ENCODE measurements around the gene RAPGEF5.

Gene RAPGEF5

DNA sequence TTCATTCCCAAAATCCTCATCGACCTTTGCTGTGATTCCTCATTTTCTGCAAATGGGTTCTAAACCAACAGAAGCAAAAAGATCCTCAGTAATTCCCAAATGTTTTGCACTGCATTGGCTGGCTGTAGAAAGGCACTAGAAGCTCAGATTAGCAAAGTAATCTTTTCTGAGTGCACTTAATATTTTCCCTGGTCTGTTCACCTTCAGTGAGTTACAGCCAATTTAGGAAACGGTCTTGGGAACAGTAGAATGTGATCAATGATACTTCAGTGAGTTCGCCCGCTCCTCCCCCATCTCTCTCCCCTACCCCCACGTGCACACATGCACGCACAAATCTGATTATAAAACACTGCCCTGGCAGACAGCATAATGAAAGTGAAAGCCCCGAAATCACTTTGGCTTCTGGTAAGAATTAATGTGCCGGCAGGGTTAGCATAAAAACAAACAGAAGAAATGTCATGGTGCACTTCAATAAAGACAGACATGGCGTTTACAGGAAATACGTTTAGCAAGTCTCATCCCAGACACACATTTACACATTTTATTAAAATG is 209.9 kb downstream of the RAPGEF5 start:
- no peak overlapping the region for H3K14ac ChIP-seq (ENCODE audit: low read length)
- no peak overlapping the region for H2AFZ ChIP-seq (ENCODE audit: insufficient read depth, low read length, poor library complexity)
- H3K27me3 ChIP-seq (ENCODE audit: insufficient read depth, low read length), result no peaks in the 10 kb centered on the region
- no peak overlapping the region for H2AK5ac ChIP-seq (ENCODE audit: low read length)
- H3K9ac ChIP-seq (ENCODE audit: low read length), result no peak overlapping the region
- no peaks in the 10 kb centered on the region for H3K79me1 ChIP-seq (ENCODE audit: low read length)
- DNase-seq, result no peak
- H4K8ac ChIP-seq (ENCODE audit: low read depth, low read length), result no peak overlapping the region
- H3K9me3 ChIP-seq (ENCODE audit: insufficient read depth, low read depth, low read length), result no peaks in the 10 kb centered on the region
- H3K18ac ChIP-seq (ENCODE audit: low read length), result no peak overlapping the region
- H3K4me2 ChIP-seq (ENCODE audit: low read length), result no peak overlapping the region
- H2BK5ac ChIP-seq (ENCODE audit: low read depth, low read length, poor library complexity), result no peak overlapping the region
- no peak overlapping the region for H3K4me3 ChIP-seq (ENCODE audit: low read depth, low read length)
- H3K4ac ChIP-seq (ENCODE audit: low read depth, low read length), result no peak overlapping the region
- H3K27ac ChIP-seq (ENCODE audit: low read depth, low read length), result no peak overlapping the region
- H3K36me3 ChIP-seq (ENCODE audit: control insufficient read depth in 1 of 2, insufficient read depth in 2 of 2, low read length in 2 of 2), result peaks cover 0 to 3% of the 10 kb centered on the region in 2 experiments
- WGBS (ENCODE audit: extremely low coverage, insufficient coverage, insufficient read length), result no CpG with 5 or more reads among the region's 10 CpGs
- H3K4me1 ChIP-seq (ENCODE audit: control insufficient read depth in 1 of 2, insufficient read depth in 2 of 2, low read length in 2 of 2), result peaks cover 0 to 6% of the 10 kb centered on the region in 2 experiments
- H2BK12ac ChIP-seq (ENCODE audit: low read length), result no peak overlapping the region
- H4K91ac ChIP-seq (ENCODE audit: low read depth, low read length), result no peak overlapping the region
- no peak overlapping the region for H4K12ac ChIP-seq (ENCODE audit: low read depth, low read length)
- H2BK120ac ChIP-seq (ENCODE audit: insufficient read depth, low read length, poor library complexity), result no peak overlapping the region
- H3K23ac ChIP-seq (ENCODE audit: low read length), result no peak overlapping the region
- no peaks in the 10 kb centered on the region for H3K79me2 ChIP-seq (ENCODE audit: control insufficient read depth, insufficient read depth, low read length, poor library complexity)

DNA sequence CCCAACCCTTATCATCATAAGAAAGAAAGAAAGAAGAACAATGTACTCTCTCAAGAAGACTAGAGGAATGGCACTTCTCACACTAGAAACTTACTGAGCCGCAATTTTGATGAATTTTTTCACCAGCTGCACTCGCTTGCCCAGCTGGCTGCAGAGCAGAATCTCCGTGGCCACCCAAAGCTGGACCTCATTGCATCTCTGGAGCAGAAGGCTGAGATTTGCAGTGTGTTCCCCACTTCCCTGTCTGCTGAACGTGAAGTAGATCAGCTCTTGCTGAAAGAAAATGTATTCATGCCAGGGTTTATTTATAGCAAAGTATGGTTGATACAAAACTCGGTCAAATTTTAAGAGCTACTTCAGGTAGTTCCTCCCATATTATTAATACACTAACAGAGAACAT is 212.0 kb downstream of the RAPGEF5 start:
- no peak overlapping the region for H3K23ac ChIP-seq (ENCODE audit: low read length)
- H3K4me2 ChIP-seq (ENCODE audit: low read length), result no peak overlapping the region
- no CpG with 5 or more reads among the region's 5 CpGs for WGBS (ENCODE audit: extremely low coverage, insufficient coverage, insufficient read length)
- peaks cover 0 to 3% of the 10 kb centered on the region in 2 experiments for H3K36me3 ChIP-seq (ENCODE audit: control insufficient read depth in 1 of 2, insufficient read depth in 2 of 2, low read length in 2 of 2)
- no peak overlapping the region for H2AFZ ChIP-seq (ENCODE audit: insufficient read depth, low read length, poor library complexity)
- H2AK5ac ChIP-seq (ENCODE audit: low read length), result no peak overlapping the region
- H3K18ac ChIP-seq (ENCODE audit: low read length), result no peak overlapping the region
- H3K27me3 ChIP-seq (ENCODE audit: insufficient read depth, low read length), result no peaks in the 10 kb centered on the region
- H3K27ac ChIP-seq (ENCODE audit: low read depth, low read length), result no peak overlapping the region
- no peak overlapping the region for H3K9ac ChIP-seq (ENCODE audit: low read length)
- no peak overlapping the region for H4K8ac ChIP-seq (ENCODE audit: low read depth, low read length)
- no peak overlapping the region for H3K14ac ChIP-seq (ENCODE audit: low read length)
- no peaks in the 10 kb centered on the region for H3K79me2 ChIP-seq (ENCODE audit: control insufficient read depth, insufficient read depth, low read length, poor library complexity)
- no peak overlapping the region for H2BK120ac ChIP-seq (ENCODE audit: insufficient read depth, low read length, poor library complexity)
- no peak overlapping the region for H2BK12ac ChIP-seq (ENCODE audit: low read length)
- H2BK5ac ChIP-seq (ENCODE audit: low read depth, low read length, poor library complexity), result no peak overlapping the region
- H4K91ac ChIP-seq (ENCODE audit: low read depth, low read length), result no peak overlapping the region
- no peak overlapping the region for H4K12ac ChIP-seq (ENCODE audit: low read depth, low read length)
- no peak for DNase-seq
- no peak overlapping the region for H3K4me3 ChIP-seq (ENCODE audit: low read depth, low read length)
- H3K4me1 ChIP-seq (ENCODE audit: control insufficient read depth in 1 of 2, insufficient read depth in 2 of 2, low read length in 2 of 2), result peaks cover 8 to 14% of the 10 kb centered on the region in 2 experiments
- H3K4ac ChIP-seq (ENCODE audit: low read depth, low read length), result no peak overlapping the region
- peaks cover 4% of the 10 kb centered on the region for H3K79me1 ChIP-seq (ENCODE audit: low read length)
- H3K9me3 ChIP-seq (ENCODE audit: insufficient read depth, low read depth, low read length), result no peaks in the 10 kb centered on the region

- no peak overlapping the region for H3K9ac ChIP-seq (ENCODE audit: low read length)
- WGBS (ENCODE audit: extremely low coverage, insufficient coverage, insufficient read length), result no CpG with 5 or more reads among the region's 3 CpGs
- no peak overlapping the region for H3K18ac ChIP-seq (ENCODE audit: low read length)
- H2BK5ac ChIP-seq (ENCODE audit: low read depth, low read length, poor library complexity), result no peak overlapping the region
- H3K23ac ChIP-seq (ENCODE audit: low read length), result no peak overlapping the region
- no peak overlapping the region for H3K4me2 ChIP-seq (ENCODE audit: low read length)
- no peak for DNase-seq
- no peak overlapping the region for H3K4ac ChIP-seq (ENCODE audit: low read depth, low read length)
- H3K36me3 ChIP-seq (ENCODE audit: control insufficient read depth in 1 of 2, insufficient read depth in 2 of 2, low read length in 2 of 2), result peaks cover 0 to 3% of the 10 kb centered on the region in 2 experiments
- peaks cover 10 to 17% of the 10 kb centered on the region in 2 experiments for H3K4me1 ChIP-seq (ENCODE audit: control insufficient read depth in 1 of 2, insufficient read depth in 2 of 2, low read length in 2 of 2)
- H2BK120ac ChIP-seq (ENCODE audit: insufficient read depth, low read length, poor library complexity), result no peak overlapping the region
- H4K91ac ChIP-seq (ENCODE audit: low read depth, low read length), result no peak overlapping the region
- no peaks in the 10 kb centered on the region for H3K79me2 ChIP-seq (ENCODE audit: control insufficient read depth, insufficient read depth, low read length, poor library complexity)
- H2BK12ac ChIP-seq (ENCODE audit: low read length), result no peak overlapping the region
- no peak overlapping the region for H4K8ac ChIP-seq (ENCODE audit: low read depth, low read length)
- H3K14ac ChIP-seq (ENCODE audit: low read length), result no peak overlapping the region
- H4K12ac ChIP-seq (ENCODE audit: low read depth, low read length), result no peak overlapping the region
- H2AK5ac ChIP-seq (ENCODE audit: low read length), result no peak overlapping the region
- H3K4me3 ChIP-seq (ENCODE audit: low read depth, low read length), result no peak overlapping the region
- no peak overlapping the region for H3K27ac ChIP-seq (ENCODE audit: low read depth, low read length)
- no peaks in the 10 kb centered on the region for H3K9me3 ChIP-seq (ENCODE audit: insufficient read depth, low read depth, low read length)
- peaks cover 4% of the 10 kb centered on the region for H3K79me1 ChIP-seq (ENCODE audit: low read length)
- no peak overlapping the region for H2AFZ ChIP-seq (ENCODE audit: insufficient read depth, low read length, poor library complexity)
- H3K27me3 ChIP-seq (ENCODE audit: insufficient read depth, low read length), result no peaks in the 10 kb centered on the region
These were observed 213.5 kb downstream of the RAPGEF5 start for GRCh38 chr7:22143491-22143890.

GRCh38 chr7:22142572-22142971 is 214.4 kb downstream of the RAPGEF5 start:
- Histone ChIP-seq H2AK5ac (ENCODE audit: low read length) (no peak overlapping the region), H3K4me2 (ENCODE audit: low read length) (no peak overlapping the region), H3K4me1 (ENCODE audit: control insufficient read depth in 1 of 2, insufficient read depth in 2 of 2, low read length in 2 of 2) (peaks cover 10 to 17% of the 10 kb centered on the region in 2 experiments), H2BK12ac (ENCODE audit: low read length) (no peak overlapping the region), H3K4me3 (ENCODE audit: low read depth, low read length) (no peak overlapping the region), H4K12ac (ENCODE audit: low read depth, low read length) (no peak overlapping the region), H3K36me3 (ENCODE audit: control insufficient read depth in 1 of 2, insufficient read depth in 2 of 2, low read length in 2 of 2) (peaks cover 0 to 5% of the 10 kb centered on the region in 2 experiments), H4K8ac (ENCODE audit: low read depth, low read length) (no peak overlapping the region), H3K14ac (ENCODE audit: low read length) (no peak overlapping the region), H2BK5ac (ENCODE audit: low read depth, low read length, poor library complexity) (no peak overlapping the region), H3K79me2 (ENCODE audit: control insufficient read depth, insufficient read depth, low read length, poor library complexity) (no peaks in the 10 kb centered on the region), H4K91ac (ENCODE audit: low read depth, low read length) (no peak overlapping the region), H3K27me3 (ENCODE audit: insufficient read depth, low read length) (no peaks in the 10 kb centered on the region), H3K18ac (ENCODE audit: low read length) (no peak overlapping the region), H2AFZ (ENCODE audit: insufficient read depth, low read length, poor library complexity) (no peak overlapping the region), H3K23ac (ENCODE audit: low read length) (no peak overlapping the region), H3K79me1 (ENCODE audit: low read length) (peaks cover 4% of the 10 kb centered on the region), H3K4ac (ENCODE audit: low read depth, low read length) (no peak overlapping the region), H3K9ac (ENCODE audit: low read length) (no peak overlapping the region), H2BK120ac (ENCODE audit: insufficient read depth, low read length, poor library complexity) (no peak overlapping the region), H3K9me3 (ENCODE audit: insufficient read depth, low read depth, low read length) (no peaks in the 10 kb centered on the region), H3K27ac (ENCODE audit: low read depth, low read length) (no peak overlapping the region)
- no CpG with 5 or more reads among the region's 3 CpGs for WGBS (ENCODE audit: extremely low coverage, insufficient coverage, insufficient read length)
- peak in 1 of 2 donors; percentile 18 for DNase-seq

All from trophoblast cell (in vitro differentiated cells and primary cell).